C4-2B (cell line): ENCODE results near the gene PRKCZ.

Experiments
- ZFX ChIP-seq: fragments of 450-650 bp; IDR thresholded peaks from 2 replicates; pipeline ENCODE4 v1.6.1; 2017
- TF ChIP-seq, protein P1 (sequence below): fragments of 450-650 bp; conservative IDR thresholded peaks from 2 replicates; pipeline ENCODE4 v1.5.1; 2017; ENCODE audit warnings: mild to moderate bottlenecking

DNA sequence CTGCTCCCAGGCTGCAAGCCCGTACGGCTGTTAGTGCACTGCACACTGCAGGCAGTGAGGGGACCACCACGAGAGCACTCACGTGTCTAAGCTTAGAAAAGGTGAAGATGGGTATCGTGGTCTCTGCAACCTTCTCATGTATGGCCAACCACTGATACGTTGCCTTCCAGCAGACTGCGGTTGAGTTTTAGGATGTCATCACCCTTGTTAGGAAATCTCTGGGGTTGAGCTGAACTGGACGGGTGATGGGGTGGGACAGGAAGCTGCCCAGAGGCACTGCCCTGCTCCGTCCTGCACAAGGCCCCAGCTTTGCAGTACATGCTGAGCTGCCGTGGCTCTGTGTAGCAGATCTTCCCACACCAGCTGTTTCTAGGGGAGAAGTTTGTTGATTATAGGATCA, 101.0 kb downstream of the PRKCZ start:
- TF ChIP-seq, protein P1, sequence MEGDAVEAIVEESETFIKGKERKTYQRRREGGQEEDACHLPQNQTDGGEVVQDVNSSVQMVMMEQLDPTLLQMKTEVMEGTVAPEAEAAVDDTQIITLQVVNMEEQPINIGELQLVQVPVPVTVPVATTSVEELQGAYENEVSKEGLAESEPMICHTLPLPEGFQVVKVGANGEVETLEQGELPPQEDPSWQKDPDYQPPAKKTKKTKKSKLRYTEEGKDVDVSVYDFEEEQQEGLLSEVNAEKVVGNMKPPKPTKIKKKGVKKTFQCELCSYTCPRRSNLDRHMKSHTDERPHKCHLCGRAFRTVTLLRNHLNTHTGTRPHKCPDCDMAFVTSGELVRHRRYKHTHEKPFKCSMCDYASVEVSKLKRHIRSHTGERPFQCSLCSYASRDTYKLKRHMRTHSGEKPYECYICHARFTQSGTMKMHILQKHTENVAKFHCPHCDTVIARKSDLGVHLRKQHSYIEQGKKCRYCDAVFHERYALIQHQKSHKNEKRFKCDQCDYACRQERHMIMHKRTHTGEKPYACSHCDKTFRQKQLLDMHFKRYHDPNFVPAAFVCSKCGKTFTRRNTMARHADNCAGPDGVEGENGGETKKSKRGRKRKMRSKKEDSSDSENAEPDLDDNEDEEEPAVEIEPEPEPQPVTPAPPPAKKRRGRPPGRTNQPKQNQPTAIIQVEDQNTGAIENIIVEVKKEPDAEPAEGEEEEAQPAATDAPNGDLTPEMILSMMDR = no peak
- TF ChIP-seq ZFX = no peak
